GM19395 (cell line): Measurements from ENCODE around the gene NFATC1.

Source experiments
- ATAC-seq: cut with Tn5 transposase; IDR thresholded peaks from one replicate; pipeline ENCODE4 v1.9.1; 2021; ENCODE audit warnings: mild to moderate bottlenecking, moderate library complexity; ENCODE audit not compliant: unreplicated experiment

Gene NFATC1

GRCh38 chr18:79485788-79486355 lies 90.1 kb downstream of the NFATC1 start:
- ATAC-seq, result no peak

GRCh38 chr18:79486356-79487182 lies 90.8 kb downstream of the NFATC1 start:
- ATAC-seq, result no peak

DNA sequence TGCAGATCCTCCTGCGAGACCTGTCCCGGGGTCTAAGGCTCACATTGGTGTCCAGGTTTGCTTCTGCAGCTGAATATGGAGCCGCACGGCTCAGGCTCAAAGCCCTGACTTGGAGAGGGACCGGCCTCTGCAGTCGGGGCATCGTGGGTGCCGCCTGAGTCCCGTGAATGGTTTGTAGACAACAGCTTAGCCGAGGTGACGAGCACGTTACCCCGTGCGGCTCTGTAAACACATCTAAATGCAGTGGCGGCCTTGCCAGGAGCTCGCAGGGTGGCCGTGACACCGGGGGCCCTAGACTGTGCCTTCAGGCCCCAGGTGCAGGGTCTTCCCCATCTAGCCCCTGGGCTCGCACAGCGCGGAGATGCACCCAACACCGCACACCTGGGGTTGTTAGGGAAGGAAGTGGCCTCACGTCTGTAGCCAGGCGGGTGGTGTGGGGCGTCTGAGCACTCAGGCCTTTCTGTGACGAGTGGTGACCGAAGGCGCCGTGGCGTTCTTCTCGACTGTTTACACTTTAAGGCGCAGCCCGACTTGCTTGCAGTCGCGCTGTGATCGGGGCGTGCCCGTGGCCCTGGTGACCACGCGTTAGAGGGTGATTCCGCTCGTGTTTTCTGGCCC lies 91.6 kb downstream of the NFATC1 start:
- ATAC-seq, result no peak

GRCh38 chr18:79487801-79488201 lies 92.1 kb downstream of the NFATC1 start:
- no peak for ATAC-seq

GRCh38 chr18:79488311-79489050 lies 92.8 kb downstream of the NFATC1 start:
- ATAC-seq, result no peak

DNA sequence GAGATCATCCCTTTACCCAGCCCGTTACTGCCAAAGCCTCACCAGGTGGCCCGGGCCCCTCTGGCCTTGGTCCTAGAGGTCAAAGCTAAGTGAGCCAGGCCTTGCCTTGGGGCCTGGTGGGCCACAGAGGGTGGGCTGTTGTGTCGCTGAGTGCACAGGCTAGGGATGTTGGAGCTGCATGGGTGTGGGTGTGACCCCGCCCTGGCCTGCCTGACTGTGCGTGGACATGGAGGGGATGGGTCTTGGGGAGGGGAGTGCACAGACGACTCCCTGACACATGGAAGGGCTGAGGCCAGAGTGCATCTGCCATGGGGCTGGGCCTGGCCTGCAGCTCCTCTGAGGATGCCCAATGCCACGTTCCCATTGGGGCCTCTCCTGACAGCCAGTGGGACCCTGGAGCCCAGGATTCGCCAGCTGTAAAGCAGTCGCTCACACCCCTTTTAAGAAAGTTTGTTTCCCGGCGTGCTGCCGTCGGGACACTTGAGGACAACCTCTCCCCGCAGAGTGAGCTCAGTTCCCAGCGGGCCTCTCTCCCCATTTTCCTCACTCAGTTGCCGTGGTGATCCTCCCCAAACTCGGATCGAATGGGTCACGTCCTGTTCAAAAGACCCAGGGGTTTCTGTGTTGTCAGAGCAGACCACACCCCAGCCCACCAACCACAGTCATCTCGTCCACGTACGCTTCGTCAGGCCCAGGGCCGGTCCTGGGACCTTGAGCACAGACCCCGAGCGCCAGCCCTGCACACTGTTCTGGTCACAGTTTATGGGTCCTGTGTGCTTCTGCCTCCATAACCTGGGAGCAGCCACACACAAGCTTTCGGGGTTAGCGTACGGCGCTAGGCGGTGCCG lies 93.5 kb downstream of the NFATC1 start:
- no peak for ATAC-seq

DNA sequence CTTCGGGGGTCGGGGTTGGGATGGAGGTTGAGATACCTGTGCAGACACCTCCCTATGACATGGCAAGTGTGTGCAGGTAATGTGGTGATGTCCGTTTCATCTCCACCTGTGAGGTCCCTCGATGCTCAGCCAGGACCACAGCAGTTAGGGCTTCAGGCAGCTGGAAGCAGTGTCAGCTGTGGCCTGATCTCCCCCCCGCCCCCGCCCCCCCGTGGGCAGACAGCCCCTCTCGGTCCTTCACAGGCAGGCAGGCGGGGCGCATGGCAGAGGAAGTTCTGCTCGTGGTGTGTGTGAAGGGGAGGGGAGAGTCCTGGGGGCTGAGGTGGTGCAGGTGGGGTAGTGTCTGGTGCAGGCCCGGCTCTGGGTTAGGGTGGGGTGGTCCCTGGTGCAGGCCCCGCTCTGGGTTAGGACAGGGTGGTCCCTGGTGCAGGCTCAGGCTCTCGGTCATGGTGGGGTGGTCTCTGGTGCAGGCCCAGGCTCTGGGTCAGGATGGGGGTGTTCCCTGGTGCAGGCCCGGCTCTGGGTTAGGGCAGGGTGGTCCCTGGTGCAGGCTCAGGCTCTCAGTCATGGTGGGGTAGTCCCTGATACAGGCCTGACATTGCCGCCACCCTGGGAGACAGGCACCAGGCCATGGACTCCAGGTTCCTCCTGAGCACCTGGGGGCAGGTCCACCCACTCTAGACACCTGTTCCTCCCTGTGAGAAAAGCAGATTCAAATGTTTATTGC lies 94.3 kb downstream of the NFATC1 start:
- ATAC-seq, result no peak

DNA sequence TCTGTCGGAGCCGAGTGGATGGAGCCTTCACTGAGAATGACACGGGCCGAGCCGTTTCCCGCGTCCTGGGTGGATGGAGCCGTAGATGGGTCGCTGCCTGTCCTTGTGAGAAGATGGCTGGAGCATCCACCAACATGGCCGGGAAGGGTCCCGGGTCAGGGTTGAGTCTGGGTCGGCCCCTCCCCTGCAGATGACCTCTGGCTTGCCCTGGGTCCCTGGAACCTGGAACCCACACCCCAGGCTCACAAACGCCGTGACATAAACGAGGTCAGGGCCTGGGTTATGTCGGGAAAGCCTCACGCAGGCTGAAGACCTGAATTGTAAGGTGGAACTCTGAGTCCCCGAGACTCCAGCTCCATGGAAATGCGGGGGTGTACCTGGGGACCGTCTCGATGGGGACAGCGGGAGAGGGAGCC lies 94.9 kb downstream of the NFATC1 start:
- no peak for ATAC-seq

DNA sequence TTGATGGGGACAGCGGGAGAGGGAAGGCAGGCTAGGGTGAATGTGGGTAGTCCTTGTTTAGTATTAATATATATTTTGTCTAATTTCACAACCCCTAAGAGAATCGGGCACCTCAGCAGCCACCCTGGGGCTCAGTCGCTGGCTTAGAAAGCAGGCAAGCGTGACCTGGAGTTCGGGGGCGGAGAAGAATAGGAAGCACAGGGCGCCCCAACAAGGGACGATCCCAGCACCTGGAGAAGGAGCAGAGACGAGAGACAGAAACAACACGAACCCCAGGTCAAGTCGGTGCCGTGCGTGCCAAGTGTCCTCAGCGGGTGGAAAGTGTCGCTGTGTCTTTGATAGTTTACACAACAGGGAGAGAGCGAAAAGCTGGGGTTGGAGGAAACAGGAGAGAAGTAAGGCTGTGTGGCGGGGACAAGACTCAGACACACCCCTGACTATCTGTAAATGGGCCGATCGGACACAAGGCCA lies 95.4 kb downstream of the NFATC1 start:
- ATAC-seq, result no peak

DNA sequence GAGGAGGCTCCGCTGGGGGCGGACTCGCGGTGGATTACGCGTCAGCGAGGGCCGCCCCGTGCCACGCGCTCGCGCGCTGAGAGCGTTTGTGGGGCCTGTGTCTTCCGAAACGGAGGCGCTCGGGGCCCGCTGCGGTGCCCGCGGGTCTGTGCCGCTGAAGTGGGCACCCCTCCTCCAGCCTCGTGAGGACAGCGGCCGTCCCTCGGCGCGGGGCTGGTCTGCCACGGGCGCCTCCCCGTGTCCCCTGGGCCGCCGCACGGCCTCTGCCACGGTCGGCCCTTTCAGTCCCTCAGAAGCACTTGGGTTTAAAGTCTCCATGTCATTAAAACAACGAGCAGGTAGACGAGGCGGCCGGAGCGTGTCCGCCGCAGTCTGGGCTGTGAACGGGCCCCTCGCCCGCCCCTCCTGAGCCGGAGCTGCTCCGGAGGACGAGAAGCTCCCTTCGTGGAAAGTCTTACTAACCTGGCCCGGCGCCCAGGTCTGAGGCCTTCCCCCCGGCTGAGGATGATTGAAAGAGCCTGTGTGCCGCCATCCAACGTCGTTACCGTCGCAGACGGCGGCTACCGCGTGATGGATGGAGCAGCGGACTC lies 97.6 kb downstream of the NFATC1 start:
- no peak for ATAC-seq

DNA sequence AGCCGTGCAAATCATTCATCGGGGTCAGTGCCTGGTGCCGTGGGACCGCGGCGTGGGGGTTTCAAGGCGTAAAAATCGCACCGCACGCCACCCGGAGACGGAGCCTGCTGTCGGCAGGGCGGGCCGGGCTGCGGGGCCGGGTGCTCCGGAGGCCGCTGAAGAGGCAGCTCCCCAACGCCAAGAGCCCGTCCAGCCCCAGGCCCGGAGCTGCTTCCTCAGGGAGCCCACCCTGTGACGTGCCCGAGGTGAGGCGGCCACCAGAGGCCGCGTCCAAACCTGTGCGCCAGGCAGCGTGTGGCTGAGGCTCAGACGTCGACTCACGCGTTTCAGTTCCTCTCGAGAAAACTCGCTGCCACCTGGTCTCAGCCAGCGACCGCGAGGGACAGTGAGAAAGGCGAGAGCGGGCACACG lies 98.1 kb downstream of the NFATC1 start:
- ATAC-seq, result no peak

DNA sequence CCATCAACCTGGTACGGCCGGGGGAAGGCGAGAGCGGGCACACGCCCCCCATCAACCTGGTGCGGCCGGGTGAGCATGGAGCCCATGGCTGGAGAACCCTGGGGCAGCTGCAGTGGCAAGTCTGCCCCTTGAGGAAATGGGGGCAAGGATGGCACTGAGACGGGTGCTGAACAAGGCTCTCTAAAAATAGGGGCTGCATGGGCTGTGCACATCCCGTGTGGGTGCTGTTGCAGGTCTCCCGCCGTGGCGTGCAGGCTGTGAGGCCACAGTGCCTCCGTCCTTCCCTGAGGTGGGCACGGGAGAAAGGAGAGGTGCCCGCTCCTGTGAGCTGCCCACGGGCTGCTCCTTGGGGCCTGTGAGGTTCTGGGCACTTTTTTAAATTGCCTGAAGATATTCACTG lies 99.2 kb downstream of the NFATC1 start:
- ATAC-seq, result no peak

DNA sequence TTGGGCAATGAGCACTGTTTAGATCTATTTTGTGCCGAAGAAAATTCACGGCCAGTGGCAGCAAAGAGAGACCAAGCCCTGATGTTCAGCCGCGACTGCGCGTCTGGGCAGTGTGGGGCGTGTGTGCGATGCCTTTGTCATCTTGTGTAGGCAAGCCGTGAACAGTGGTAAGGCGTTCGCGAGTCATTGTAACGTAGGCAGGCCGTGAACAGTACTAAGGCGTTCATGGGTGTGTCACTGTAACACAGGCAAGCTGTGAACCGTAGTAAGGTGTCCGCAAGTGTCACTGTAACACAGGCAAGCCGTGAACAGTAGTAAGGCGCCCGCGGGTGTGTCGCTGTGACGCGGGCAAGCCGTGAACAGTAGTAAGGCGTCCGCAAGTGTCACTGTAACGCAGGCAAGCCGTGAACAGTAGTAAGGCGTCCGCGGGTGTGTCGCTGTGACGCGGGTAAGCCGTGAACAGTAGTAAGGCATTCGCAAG lies 99.9 kb downstream of the NFATC1 start:
- ATAC-seq, result no peak

DNA sequence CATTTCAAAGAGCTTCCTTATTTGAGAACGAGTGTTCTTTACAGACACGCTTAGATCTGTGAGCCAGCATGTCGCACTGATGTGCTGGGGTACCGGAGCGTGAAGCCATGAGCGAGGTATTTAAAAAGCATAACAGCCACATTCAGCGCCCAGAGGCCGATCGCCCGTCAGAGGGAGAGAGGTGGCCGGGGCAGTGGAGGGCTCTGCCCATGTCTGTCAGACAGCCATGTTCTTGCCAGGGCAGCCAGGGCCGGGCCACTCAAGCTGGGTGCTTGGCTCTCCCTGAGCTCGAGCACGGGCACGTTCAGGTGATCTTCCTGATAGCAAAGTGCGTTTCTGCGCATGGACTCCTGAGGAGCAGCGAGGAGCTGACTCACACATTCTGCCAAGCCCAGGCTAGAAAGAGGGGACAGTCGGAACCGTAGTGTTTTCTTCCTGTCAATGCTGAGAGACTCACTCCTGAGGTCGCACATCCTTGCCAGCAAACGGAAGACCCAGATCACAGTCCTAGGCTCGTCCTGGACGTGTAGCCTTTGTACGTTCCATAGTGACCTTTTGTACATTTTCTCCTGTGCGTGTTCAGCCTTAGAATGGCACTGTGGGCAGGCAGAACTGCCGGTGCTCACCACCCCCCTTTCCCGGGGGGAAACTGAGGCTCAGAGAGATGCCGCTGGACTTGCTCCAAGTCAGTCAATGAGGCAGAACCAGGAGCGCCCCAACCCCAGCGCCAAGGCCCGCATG lies 100.7 kb downstream of the NFATC1 start:
- no peak for ATAC-seq

GRCh38 chr18:79496978-79497637 lies 101.4 kb downstream of the NFATC1 start:
- peak; percentile 67 for ATAC-seq

DNA sequence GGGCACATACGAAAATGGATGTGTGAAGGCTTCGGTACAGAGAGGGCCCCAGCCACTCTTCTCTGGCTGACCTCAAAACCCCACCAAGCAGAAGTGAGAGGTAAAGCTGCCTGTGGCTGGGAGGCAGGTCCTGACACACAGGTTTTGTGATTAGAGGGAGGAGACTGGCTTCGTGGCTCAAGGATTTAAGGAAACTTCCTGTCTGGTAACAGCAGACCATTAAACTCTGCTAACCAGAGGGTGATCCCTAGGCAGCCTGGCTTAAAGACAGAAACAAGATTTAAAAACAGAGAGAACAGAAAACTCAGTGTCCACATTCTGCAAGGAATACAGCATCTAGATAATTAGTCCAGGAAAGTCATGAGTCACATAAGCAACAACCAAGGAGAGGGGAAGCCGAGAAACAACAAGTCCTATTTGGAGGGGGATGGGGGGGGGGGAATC lies 101.9 kb downstream of the NFATC1 start:
- ATAC-seq, result peak; percentile 98

DNA sequence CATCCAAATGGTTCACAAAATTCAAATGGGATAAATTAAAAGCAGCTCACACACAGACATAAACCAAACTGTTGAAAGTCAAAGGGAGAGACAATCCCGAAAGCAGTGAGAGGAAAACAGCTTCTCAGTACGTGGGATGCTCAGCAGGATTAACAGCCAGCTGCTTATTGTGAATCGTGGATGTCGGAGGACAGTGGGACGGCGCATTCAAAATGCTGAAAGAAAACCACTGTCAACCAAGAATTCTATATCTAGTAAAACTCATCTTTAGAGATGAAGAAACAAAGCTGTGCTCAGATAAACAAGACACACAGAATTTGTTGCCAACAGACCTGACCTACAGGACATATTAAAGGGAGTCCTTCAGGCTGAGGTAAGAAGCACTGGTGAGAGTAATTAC lies 102.9 kb downstream of the NFATC1 start:
- no peak for ATAC-seq

- ATAC-seq, result no peak
Measured at GRCh38 chr18:79501006-79501405, 105.3 kb downstream of the NFATC1 start.
